HCT116 (cell line): ENCODE measurements around the gene LELP1.

Experiments
- CEBPB ChIP-seq: IDR thresholded peaks from 2 replicates; pipeline ENCODE4 v1.6.1; 2012; ENCODE audit warnings: low read depth
- CTCF ChIP-seq, 3 experiments: fragments of 200-600 bp in 1 of 3; sonication (generic) in 1 of 3; IDR thresholded peaks in 2 of 3; conservative IDR thresholded peaks in 1 of 3; 2 replicates each; pipeline ENCODE4 v1.5.1; 2012 to 2017; ENCODE audit warnings: low read depth in 2 of 3, low read length in 2 of 3, antibody characterized with exemption in 1 of 3, borderline replicate concordance in 1 of 3, control low read depth in 1 of 3, mild to moderate bottlenecking in 1 of 3, mixed read lengths in 1 of 3, mixed run types in 1 of 3, moderate library complexity in 1 of 3; ENCODE audit not compliant: insufficient read depth in 1 of 3
- ELF1 ChIP-seq: IDR thresholded peaks from 2 replicates; pipeline ENCODE4 v1.6.1; 2012; ENCODE audit warnings: low read depth, borderline replicate concordance
- EZH2 ChIP-seq: fragments of 200-600 bp; sonication (generic); IDR thresholded peaks from 2 replicates; pipeline ENCODE4 v1.6.1; 2017; ENCODE audit warnings: antibody characterized with exemption, mixed run types
- EZH2phosphoT487 ChIP-seq: fragments of 200-600 bp; IDR thresholded peaks from 2 replicates; pipeline ENCODE4 v1.6.1; 2018; ENCODE audit warnings: antibody characterized with exemption, borderline replicate concordance
- JUND ChIP-seq: IDR thresholded peaks from 2 replicates; pipeline ENCODE4 v1.6.1; 2012
- POLR2A ChIP-seq: IDR thresholded peaks from 2 replicates; pipeline ENCODE4 v1.7.0; 2011; ENCODE audit warnings: borderline replicate concordance; ENCODE audit not compliant: insufficient read depth, insufficient read length; ENCODE audit errors: extremely low read depth
- REST ChIP-seq: IDR thresholded peaks from 2 replicates; pipeline ENCODE4 v1.6.1; 2012; ENCODE audit warnings: low read depth

GRCh38 chr1:153228491-153228890, 25.3 kb downstream of the LELP1 start:
- TF ChIP-seq EZH2 (no peak), CTCF (IDR thresholded peaks at IDR 0.05 in 2 of 3, conservative IDR thresholded peaks at IDR 0.05 in 1 of 3; ENCODE audit: borderline replicate concordance in 1 of 3, insufficient read depth in 1 of 3, low read depth in 2 of 3, low read length in 2 of 3) (no peak), JUND (no peak), POLR2A (no peak), REST (no peak), ELF1 (no peak), CEBPB (no peak), EZH2phosphoT487 (no peak)
